ENCODE results near the gene HS3ST6.

GRCh38 chr16:1874854-1875253 lies 43.4 kb downstream of the HS3ST6 start:
- no peak for TF ChIP-seq POLR2AphosphoS5 (IDR thresholded peaks at IDR 0.05; ENCODE audit: insufficient read depth in 1 of 2, low read depth in 1 of 2)
- no peak for TF ChIP-seq CTCF (IDR thresholded peaks at IDR 0.05)

All from vagina (tissue), 2 donors.